ENCODE results near the gene CFAP77. TPM values are rescaled to one million over a fixed set of nuclear protein-coding genes. Genes with fewer than 3 reads are reported as not detected.

CFAP77 gene
- total RNA-seq, 1 donor from 2014 or later = 0.36 TPM

GRCh38 chr9:132387133-132387532, 22.9 kb upstream of the CFAP77 start:
- H3K27ac ChIP-seq (ENCODE audit: low read depth, low read length) = no peak overlapping the region
- FAIRE-seq = no peak
- H3K4me3 ChIP-seq (ENCODE audit: insufficient read depth, low read depth, low read length) = no peak overlapping the region
- no peaks in the 10 kb centered on the region for H3K4me1 ChIP-seq (ENCODE audit: insufficient read depth, low read length)
- DNase-seq (ENCODE audit: low read depth) = no peak
- H3K27me3 ChIP-seq (ENCODE audit: insufficient read depth, low read length) = no peaks in the 10 kb centered on the region
- Mint-ChIP-seq H3K9me3 (ENCODE audit: unreplicated experiment) (no peaks in the 10 kb centered on the region), H3K27me3 (ENCODE audit: low read depth, unreplicated experiment) (no peaks in the 10 kb centered on the region), H3K4me1 (ENCODE audit: low read depth, unreplicated experiment) (no peaks in the 10 kb centered on the region), H3K36me3 (ENCODE audit: low read depth, unreplicated experiment) (peaks cover 28% of the 10 kb centered on the region), H3K27ac (ENCODE audit: unreplicated experiment) (no peak overlapping the region), H3K4me3 (ENCODE audit: unreplicated experiment) (no peak overlapping the region)
- no peaks in the 10 kb centered on the region for H3K79me2 ChIP-seq (ENCODE audit: insufficient read depth, low read length)
- H3K9ac ChIP-seq (ENCODE audit: low read length) = no peak overlapping the region
- H3K9me3 ChIP-seq (ENCODE audit: insufficient read depth, low read depth, low read length) = no peaks in the 10 kb centered on the region
- no peaks in the 10 kb centered on the region for H4K20me1 ChIP-seq (ENCODE audit: insufficient read depth, low read length)
- TF ChIP-seq EZH2 (IDR thresholded peaks at IDR 0.05; ENCODE audit: insufficient read depth, low read length) (no peak), CTCF (IDR thresholded peaks at IDR 0.05; ENCODE audit: insufficient read depth, low read depth, low read length) (no peak)
- no peak overlapping the region for H3K4me2 ChIP-seq (ENCODE audit: low read length)
- peaks cover 44% of the 10 kb centered on the region for H3K36me3 ChIP-seq (ENCODE audit: insufficient read depth, low read length)
- no peak overlapping the region for H2AFZ ChIP-seq (ENCODE audit: low read depth, low read length)

- FAIRE-seq = no peak
- Mint-ChIP-seq H3K27me3 (ENCODE audit: low read depth, unreplicated experiment) (no peaks in the 10 kb centered on the region), H3K36me3 (ENCODE audit: low read depth, unreplicated experiment) (peaks cover 23% of the 10 kb centered on the region), H3K9me3 (ENCODE audit: unreplicated experiment) (no peaks in the 10 kb centered on the region), H3K4me3 (ENCODE audit: unreplicated experiment) (no peak overlapping the region), H3K27ac (ENCODE audit: unreplicated experiment) (no peak overlapping the region), H3K4me1 (ENCODE audit: low read depth, unreplicated experiment) (no peaks in the 10 kb centered on the region)
- DNase-seq (ENCODE audit: low read depth) = no peak
- Histone ChIP-seq H3K27me3 (ENCODE audit: insufficient read depth, low read length) (no peaks in the 10 kb centered on the region), H3K36me3 (ENCODE audit: insufficient read depth, low read length) (peaks cover 53% of the 10 kb centered on the region), H2AFZ (ENCODE audit: low read depth, low read length) (no peak overlapping the region), H3K4me3 (ENCODE audit: insufficient read depth, low read depth, low read length) (no peak overlapping the region), H3K79me2 (ENCODE audit: insufficient read depth, low read length) (no peaks in the 10 kb centered on the region), H4K20me1 (ENCODE audit: insufficient read depth, low read length) (no peaks in the 10 kb centered on the region), H3K9ac (ENCODE audit: low read length) (no peak overlapping the region), H3K4me2 (ENCODE audit: low read length) (no peak overlapping the region), H3K4me1 (ENCODE audit: insufficient read depth, low read length) (no peaks in the 10 kb centered on the region), H3K9me3 (ENCODE audit: insufficient read depth, low read depth, low read length) (no peaks in the 10 kb centered on the region), H3K27ac (ENCODE audit: low read depth, low read length) (no peak overlapping the region)
- no peak for TF ChIP-seq EZH2 (IDR thresholded peaks at IDR 0.05; ENCODE audit: insufficient read depth, low read length)
- TF ChIP-seq CTCF (IDR thresholded peaks at IDR 0.05; ENCODE audit: insufficient read depth, low read depth, low read length) = no peak
These were observed 19.0 kb upstream of the CFAP77 start for GRCh38 chr9:132390966-132391365.

GRCh38 chr9:132391449-132391848, 18.6 kb upstream of the CFAP77 start:
- Histone ChIP-seq H4K20me1 (ENCODE audit: insufficient read depth, low read length) (no peaks in the 10 kb centered on the region), H3K36me3 (ENCODE audit: insufficient read depth, low read length) (peaks cover 55% of the 10 kb centered on the region), H3K9ac (ENCODE audit: low read length) (no peak overlapping the region), H3K4me1 (ENCODE audit: insufficient read depth, low read length) (no peaks in the 10 kb centered on the region), H3K4me3 (ENCODE audit: insufficient read depth, low read depth, low read length) (no peak overlapping the region), H3K4me2 (ENCODE audit: low read length) (no peak overlapping the region), H2AFZ (ENCODE audit: low read depth, low read length) (no peak overlapping the region), H3K27me3 (ENCODE audit: insufficient read depth, low read length) (no peaks in the 10 kb centered on the region), H3K9me3 (ENCODE audit: insufficient read depth, low read depth, low read length) (no peaks in the 10 kb centered on the region), H3K79me2 (ENCODE audit: insufficient read depth, low read length) (no peaks in the 10 kb centered on the region), H3K27ac (ENCODE audit: low read depth, low read length) (no peak overlapping the region)
- no peak for FAIRE-seq
- TF ChIP-seq EZH2 (IDR thresholded peaks at IDR 0.05; ENCODE audit: insufficient read depth, low read length) (no peak), CTCF (IDR thresholded peaks at IDR 0.05; ENCODE audit: insufficient read depth, low read depth, low read length) (no peak)
- no peak for DNase-seq (ENCODE audit: low read depth)
- Mint-ChIP-seq H3K4me1 (ENCODE audit: low read depth, unreplicated experiment) (no peaks in the 10 kb centered on the region), H3K9me3 (ENCODE audit: unreplicated experiment) (no peaks in the 10 kb centered on the region), H3K27me3 (ENCODE audit: low read depth, unreplicated experiment) (no peaks in the 10 kb centered on the region), H3K27ac (ENCODE audit: unreplicated experiment) (no peak overlapping the region), H3K36me3 (ENCODE audit: low read depth, unreplicated experiment) (peaks cover 25% of the 10 kb centered on the region), H3K4me3 (ENCODE audit: unreplicated experiment) (no peak overlapping the region)
